ENCODE data around the gene LSM7. TPM values are rescaled to one million over a fixed set of nuclear protein-coding genes. Genes with fewer than 3 reads are reported as not detected.

LSM7 gene
- total RNA-seq, 2 donors from 2014 or later: 45.7 to 69.9 TPM

DNA sequence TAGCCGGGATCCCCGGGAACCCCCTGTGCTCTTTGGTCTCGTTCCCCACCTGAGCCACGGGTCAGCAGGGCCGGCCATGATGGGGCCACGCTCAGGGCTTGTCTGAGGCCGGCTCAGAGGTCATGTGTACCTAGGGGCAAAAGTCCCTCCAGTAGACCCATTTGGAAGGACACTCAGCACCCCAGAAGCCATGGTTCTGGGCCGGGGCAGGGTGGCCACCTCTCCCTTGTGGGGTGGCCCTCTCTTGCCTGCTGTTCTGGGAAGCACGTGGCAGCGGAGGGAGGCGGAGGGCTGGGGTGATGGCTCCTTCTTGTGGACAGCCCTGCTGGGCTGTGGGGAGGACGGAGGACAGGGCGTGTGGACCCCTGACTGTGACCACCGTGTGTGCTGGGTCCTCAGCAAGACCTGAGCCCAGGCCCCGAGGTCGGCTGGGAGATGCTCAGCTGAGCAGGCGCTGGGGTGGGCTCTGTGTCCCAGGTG, 40.0 kb downstream of the LSM7 start:
- WGBS, 2 donors: 72 to 81% methylated on average over 9 to 13 of the region's 17 CpGs
- Histone ChIP-seq H3K27me3 (peaks cover 5 to 39% of the 10 kb centered on the region in 2 donors), H3K36me3 (replicated peaks in 1 of 2; ENCODE audit: insufficient read depth in 1 of 2, low read depth in 2 of 2) (no peaks in the 10 kb centered on the region), H3K9me3 (no peaks in the 10 kb centered on the region), H3K4me1 (peaks cover 26% of the 10 kb centered on the region), H3K4me3 (no peak overlapping the region), H3K27ac (no peak overlapping the region)
- ATAC-seq (no peak), DNase-seq (no peak)
- TF ChIP-seq, protein P1, sequence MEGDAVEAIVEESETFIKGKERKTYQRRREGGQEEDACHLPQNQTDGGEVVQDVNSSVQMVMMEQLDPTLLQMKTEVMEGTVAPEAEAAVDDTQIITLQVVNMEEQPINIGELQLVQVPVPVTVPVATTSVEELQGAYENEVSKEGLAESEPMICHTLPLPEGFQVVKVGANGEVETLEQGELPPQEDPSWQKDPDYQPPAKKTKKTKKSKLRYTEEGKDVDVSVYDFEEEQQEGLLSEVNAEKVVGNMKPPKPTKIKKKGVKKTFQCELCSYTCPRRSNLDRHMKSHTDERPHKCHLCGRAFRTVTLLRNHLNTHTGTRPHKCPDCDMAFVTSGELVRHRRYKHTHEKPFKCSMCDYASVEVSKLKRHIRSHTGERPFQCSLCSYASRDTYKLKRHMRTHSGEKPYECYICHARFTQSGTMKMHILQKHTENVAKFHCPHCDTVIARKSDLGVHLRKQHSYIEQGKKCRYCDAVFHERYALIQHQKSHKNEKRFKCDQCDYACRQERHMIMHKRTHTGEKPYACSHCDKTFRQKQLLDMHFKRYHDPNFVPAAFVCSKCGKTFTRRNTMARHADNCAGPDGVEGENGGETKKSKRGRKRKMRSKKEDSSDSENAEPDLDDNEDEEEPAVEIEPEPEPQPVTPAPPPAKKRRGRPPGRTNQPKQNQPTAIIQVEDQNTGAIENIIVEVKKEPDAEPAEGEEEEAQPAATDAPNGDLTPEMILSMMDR (IDR thresholded peaks at IDR 0.05): no peak
- no peak for TF ChIP-seq POLR2A (IDR thresholded peaks at IDR 0.05)
- intact Hi-C loops (cut with DNase I): loop anchor here (5.0 kb wide), 1 partner anchor 99 kb away; no protein-coding TSS in a partner anchor

GRCh38 chr19:2287585-2288337, 40.6 kb downstream of the LSM7 start:
- no peak for ATAC-seq
- intact Hi-C loops (cut with DNase I): loop anchor here (5.0 kb wide), 1 partner anchor 100 kb away; no protein-coding TSS in a partner anchor
- Histone ChIP-seq H3K9me3 (no peaks in the 10 kb centered on the region), H3K36me3 (replicated peaks in 1 of 2; ENCODE audit: insufficient read depth in 1 of 2, low read depth in 2 of 2) (no peaks in the 10 kb centered on the region), H3K27me3 (peaks cover 5 to 37% of the 10 kb centered on the region in 2 donors), H3K4me1 (peaks cover 26% of the 10 kb centered on the region), H3K27ac (no peak overlapping the region), H3K4me3 (no peak overlapping the region)
- TF ChIP-seq, protein P1 (IDR thresholded peaks at IDR 0.05): no peak
- no peak for TF ChIP-seq POLR2A (IDR thresholded peaks at IDR 0.05)
- 73 to 75% methylated on average over 6 to 12 of the region's 13 CpGs for WGBS, 2 donors
- DNase-seq: no peak

DNA sequence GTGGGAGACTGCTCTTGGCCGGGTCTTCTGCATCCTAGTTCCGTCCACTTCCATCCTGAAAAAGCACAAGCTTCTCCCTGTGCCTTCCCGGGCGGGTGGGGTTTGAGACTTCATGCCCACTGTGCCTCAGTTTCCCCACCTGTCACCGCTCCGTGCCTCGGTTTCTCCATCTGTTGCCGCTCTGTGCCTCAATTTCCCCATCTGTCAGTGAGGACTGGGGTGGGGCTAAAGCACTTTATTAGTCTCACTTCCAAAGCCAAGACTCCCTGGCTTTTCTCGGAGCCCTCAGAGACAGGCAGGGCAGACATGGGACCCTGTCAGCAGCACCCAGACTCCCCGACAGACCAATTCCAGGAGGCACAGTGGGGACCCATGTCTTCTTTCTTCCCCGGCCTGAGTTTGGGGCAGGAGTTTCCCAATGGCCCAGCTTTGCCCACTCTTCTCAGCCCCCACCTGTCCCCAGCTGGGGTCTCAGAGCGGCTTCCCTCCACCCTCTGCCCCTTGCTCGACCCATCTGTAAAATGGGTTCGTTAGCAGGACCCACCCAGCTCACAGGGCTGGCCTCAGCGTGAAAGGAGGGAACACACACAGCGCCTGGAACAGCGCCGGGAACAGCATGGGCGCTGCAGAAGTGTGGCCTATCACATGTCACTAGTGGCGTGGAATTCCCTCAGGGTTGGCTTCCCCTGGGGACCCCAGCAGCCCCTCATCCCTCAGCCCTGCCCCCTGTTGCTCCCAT, 41.8 kb downstream of the LSM7 start:
- Histone ChIP-seq H3K4me3 (no peak overlapping the region), H3K4me1 (peaks cover 26% of the 10 kb centered on the region), H3K36me3 (replicated peaks in 1 of 2; ENCODE audit: insufficient read depth in 1 of 2, low read depth in 2 of 2) (no peaks in the 10 kb centered on the region), H3K27me3 (peaks cover 5 to 29% of the 10 kb centered on the region in 2 donors), H3K9me3 (no peaks in the 10 kb centered on the region), H3K27ac (no peak overlapping the region)
- TF ChIP-seq, protein P1 (IDR thresholded peaks at IDR 0.05): no peak
- no peak for TF ChIP-seq POLR2A (IDR thresholded peaks at IDR 0.05)
- ATAC-seq (no peak), DNase-seq (no peak)
- WGBS, 2 donors: 72 to 79% methylated on average over 16 to 20 of the region's 20 CpGs
- intact Hi-C loops (cut with DNase I): loop anchor here (5.0 kb wide), 1 partner anchor 101 kb away; no protein-coding TSS in a partner anchor

- Histone ChIP-seq H3K27ac (no peak overlapping the region), H3K36me3 (replicated peaks in 1 of 2; ENCODE audit: insufficient read depth in 1 of 2, low read depth in 2 of 2) (no peaks in the 10 kb centered on the region), H3K27me3 (peaks cover 0 to 5% of the 10 kb centered on the region in 2 donors), H3K4me1 (peaks cover 13% of the 10 kb centered on the region), H3K9me3 (no peaks in the 10 kb centered on the region), H3K4me3 (no peak overlapping the region)
- TF ChIP-seq, protein P1 (IDR thresholded peaks at IDR 0.05): no peak
- TF ChIP-seq POLR2A (IDR thresholded peaks at IDR 0.05): no peak
- intact Hi-C loops (cut with DNase I): no loop called here
- ATAC-seq (no peak), DNase-seq (no peak)
- 93 to 95% methylated on average over 8 of the region's 8 CpGs for WGBS, 2 donors
These were observed 44.4 kb downstream of the LSM7 start for GRCh38 chr19:2283835-2284507.
